Activated naive CD4-positive, alpha-beta T cell treated with anti-CD3 and anti-CD28 coated beads, Interleukin-2, amount 50 U/mL, for 24 hours (primary cell): ENCODE data around the gene YPEL2.
"Not testable (repeated sequence)": the region's sequence is repeated elsewhere in the genome, so short reads cannot be mapped to it uniquely, and the experiment has no call there.

Experiments
- H3K27ac Mint-ChIP-seq: one replicate; pipeline ENCODE4 v1.8.0; 2021; ENCODE audit warnings: mild to moderate bottlenecking, mixed read lengths
- H3K27me3 Mint-ChIP-seq: one replicate; pipeline ENCODE4 v1.8.0; 2021; ENCODE audit warnings: mixed read lengths
- H3K36me3 Mint-ChIP-seq: one replicate; pipeline ENCODE4 v1.8.0; 2021; ENCODE audit warnings: mixed read lengths
- H3K4me1 Mint-ChIP-seq: one replicate; pipeline ENCODE4 v1.8.0; 2021; ENCODE audit warnings: mixed read lengths
- H3K4me3 Mint-ChIP-seq: one replicate; pipeline ENCODE4 v1.8.0; 2021; ENCODE audit warnings: mild to moderate bottlenecking, mixed read lengths
- H3K9me3 Mint-ChIP-seq: one replicate; pipeline ENCODE4 v1.8.0; 2021; ENCODE audit warnings: mixed read lengths

YPEL2 gene

DNA sequence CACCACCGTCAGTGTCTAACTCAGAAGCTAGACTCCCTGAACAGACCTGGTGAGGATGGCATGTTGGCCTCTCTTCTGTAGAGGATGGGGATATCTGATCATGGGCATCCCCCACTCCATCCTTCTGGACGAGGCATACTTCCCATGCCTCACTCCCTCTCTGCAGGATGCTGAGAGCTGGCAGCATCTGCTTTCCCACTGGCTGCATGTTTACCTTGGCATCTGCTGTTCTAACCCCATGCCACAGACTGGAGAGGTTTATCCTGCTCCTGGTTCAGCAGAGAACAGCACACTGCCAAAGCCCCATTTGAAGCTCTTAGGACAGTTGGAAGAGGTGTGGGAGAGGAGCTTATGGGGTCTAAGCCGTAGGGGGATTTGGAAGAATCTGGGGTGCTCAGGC is 46.0 kb downstream of the YPEL2 start:
- Mint-ChIP-seq H3K4me1 (peaks cover 67% of the 10 kb centered on the region), H3K9me3 (no peaks in the 10 kb centered on the region), H3K27ac (peak overlapping the region; percentile 14), H3K4me3 (no peak overlapping the region), H3K27me3 (no peaks in the 10 kb centered on the region), H3K36me3 (peaks cover 2% of the 10 kb centered on the region)

GRCh38 chr17:59378675-59379074 is 47.2 kb downstream of the YPEL2 start:
- Mint-ChIP-seq H3K4me1 (peaks cover 56% of the 10 kb centered on the region), H3K27ac (no peak overlapping the region), H3K9me3 (no peaks in the 10 kb centered on the region), H3K36me3 (peaks cover 2% of the 10 kb centered on the region), H3K27me3 (no peaks in the 10 kb centered on the region), H3K4me3 (no peak overlapping the region)

DNA sequence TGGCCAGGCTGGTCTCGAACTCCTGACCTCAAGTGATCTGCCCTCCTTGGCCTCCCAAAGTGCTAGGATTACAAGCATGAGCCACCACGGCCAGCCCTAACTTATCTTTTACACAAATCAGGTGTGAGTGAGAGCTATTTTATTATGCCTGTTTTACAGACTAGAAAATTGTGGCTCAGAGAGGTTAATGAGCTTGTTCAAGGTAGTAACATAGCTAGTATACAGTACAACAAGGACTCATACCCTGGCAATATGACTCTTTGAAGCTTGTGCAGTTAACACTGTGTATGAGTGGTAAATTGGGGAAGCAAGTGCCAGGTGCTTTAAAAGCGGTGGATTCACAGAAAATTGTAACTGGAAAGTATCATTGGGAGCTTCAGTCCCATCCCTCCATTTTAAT is 49.0 kb downstream of the YPEL2 start:
- peak overlapping the region; percentile 53 for H3K27ac Mint-ChIP-seq
- H3K9me3 Mint-ChIP-seq, result no peaks in the 10 kb centered on the region
- H3K36me3 Mint-ChIP-seq, result peaks cover 2% of the 10 kb centered on the region
- H3K27me3 Mint-ChIP-seq, result no peaks in the 10 kb centered on the region
- H3K4me3 Mint-ChIP-seq, result no peak overlapping the region
- peaks cover 40% of the 10 kb centered on the region for H3K4me1 Mint-ChIP-seq

DNA sequence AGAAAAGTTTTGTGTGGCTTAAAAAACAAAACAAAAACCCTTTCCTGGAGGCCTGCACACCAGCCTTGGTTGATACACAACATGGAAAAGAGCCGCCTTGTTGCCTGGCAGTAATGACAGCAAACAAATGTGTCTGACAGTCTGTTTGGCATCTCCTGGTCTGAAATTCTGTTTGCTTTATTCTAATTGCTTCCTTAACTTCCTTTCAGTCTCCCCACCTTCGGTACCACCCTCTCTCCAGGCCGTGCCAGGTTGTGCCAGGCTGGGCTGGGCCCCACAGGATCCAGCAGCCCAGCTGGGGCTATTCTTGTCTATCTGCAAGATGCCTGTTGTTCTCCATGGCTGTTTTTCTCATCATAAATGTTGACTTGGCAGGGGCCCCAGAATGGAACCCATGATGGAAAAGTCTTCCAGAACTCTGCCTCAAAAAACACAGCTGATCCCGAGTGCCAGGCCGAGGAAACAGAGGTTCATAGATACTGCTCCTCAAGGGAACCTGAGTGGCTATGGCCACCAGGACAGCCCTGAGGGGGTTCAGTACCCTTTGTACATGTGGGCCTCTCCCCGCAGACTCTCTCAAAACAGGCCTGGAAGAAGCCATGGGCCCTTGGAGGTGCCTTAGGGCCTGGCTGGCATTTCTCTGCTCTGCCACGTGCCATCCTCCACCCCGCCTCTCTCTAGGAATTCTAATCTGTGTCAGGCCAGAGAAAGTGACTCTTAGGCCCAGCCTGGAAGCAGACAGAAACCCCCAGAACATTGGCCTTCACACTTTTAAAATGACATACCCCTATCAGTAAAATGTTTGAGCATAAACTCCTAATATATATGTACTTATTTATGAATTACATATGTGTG is 50.5 kb downstream of the YPEL2 start:
- no peak overlapping the region for H3K4me3 Mint-ChIP-seq
- H3K4me1 Mint-ChIP-seq, result peaks cover 28% of the 10 kb centered on the region
- H3K27ac Mint-ChIP-seq, result peak overlapping the region; percentile 71
- peaks cover 2% of the 10 kb centered on the region for H3K36me3 Mint-ChIP-seq
- H3K9me3 Mint-ChIP-seq, result no peaks in the 10 kb centered on the region
- no peaks in the 10 kb centered on the region for H3K27me3 Mint-ChIP-seq

GRCh38 chr17:59383893-59384292 is 52.4 kb downstream of the YPEL2 start:
- Mint-ChIP-seq H3K36me3 (peaks cover 2% of the 10 kb centered on the region), H3K4me1 (peaks cover 19% of the 10 kb centered on the region), H3K9me3 (no peaks in the 10 kb centered on the region), H3K4me3 (no peak overlapping the region), H3K27me3 (no peaks in the 10 kb centered on the region), H3K27ac (no peak overlapping the region)

- H3K27ac Mint-ChIP-seq, result peak overlapping the region; percentile 41
- no peaks in the 10 kb centered on the region for H3K9me3 Mint-ChIP-seq
- H3K27me3 Mint-ChIP-seq, result no peaks in the 10 kb centered on the region
- no peak overlapping the region for H3K4me3 Mint-ChIP-seq
- peaks cover 2% of the 10 kb centered on the region for H3K36me3 Mint-ChIP-seq
- peaks cover 8% of the 10 kb centered on the region for H3K4me1 Mint-ChIP-seq
These were observed 56.1 kb downstream of the YPEL2 start for GRCh38 chr17:59387351-59388068.

DNA sequence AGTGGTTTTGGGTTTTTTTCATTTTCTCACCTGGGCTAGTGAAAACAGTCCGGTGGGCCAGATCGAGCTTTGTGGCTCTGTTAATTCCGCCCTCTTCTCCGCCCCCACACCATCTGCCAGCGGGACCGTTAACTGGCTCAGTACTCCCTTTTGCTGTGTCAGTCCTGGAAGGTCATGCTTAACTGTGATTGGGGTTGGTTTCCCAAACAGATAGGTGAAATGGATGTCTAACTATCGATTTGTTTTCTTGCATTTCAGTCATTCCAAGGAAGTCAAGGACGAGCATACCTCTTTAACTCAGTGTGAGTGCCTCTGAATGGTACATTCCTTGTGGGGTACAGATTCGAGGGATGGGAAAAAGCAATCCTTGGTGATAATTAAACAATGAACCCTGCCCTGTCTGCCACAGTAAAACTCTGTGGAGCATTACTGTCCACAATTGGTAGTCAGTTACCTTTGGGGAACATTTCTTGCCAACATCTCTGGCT is 56.7 kb downstream of the YPEL2 start:
- peaks cover 8% of the 10 kb centered on the region for H3K4me1 Mint-ChIP-seq
- H3K27me3 Mint-ChIP-seq, result no peaks in the 10 kb centered on the region
- no peaks in the 10 kb centered on the region for H3K9me3 Mint-ChIP-seq
- peak overlapping the region; percentile 41 for H3K27ac Mint-ChIP-seq
- no peak overlapping the region for H3K4me3 Mint-ChIP-seq
- H3K36me3 Mint-ChIP-seq, result peaks cover 2% of the 10 kb centered on the region

GRCh38 chr17:59389066-59389465 is 57.6 kb downstream of the YPEL2 start:
- Mint-ChIP-seq H3K4me3 (no peak overlapping the region), H3K4me1 (peaks cover 5% of the 10 kb centered on the region), H3K27me3 (no peaks in the 10 kb centered on the region), H3K27ac (peak overlapping the region; percentile 38), H3K9me3 (no peaks in the 10 kb centered on the region), H3K36me3 (peaks cover 2% of the 10 kb centered on the region)

GRCh38 chr17:59391021-59391420 is 59.6 kb downstream of the YPEL2 start:
- H3K4me1 Mint-ChIP-seq, result peaks cover 5% of the 10 kb centered on the region
- no peaks in the 10 kb centered on the region for H3K9me3 Mint-ChIP-seq
- no peak overlapping the region for H3K4me3 Mint-ChIP-seq
- no peaks in the 10 kb centered on the region for H3K27me3 Mint-ChIP-seq
- no peak overlapping the region for H3K27ac Mint-ChIP-seq
- H3K36me3 Mint-ChIP-seq, result peaks cover 4% of the 10 kb centered on the region

DNA sequence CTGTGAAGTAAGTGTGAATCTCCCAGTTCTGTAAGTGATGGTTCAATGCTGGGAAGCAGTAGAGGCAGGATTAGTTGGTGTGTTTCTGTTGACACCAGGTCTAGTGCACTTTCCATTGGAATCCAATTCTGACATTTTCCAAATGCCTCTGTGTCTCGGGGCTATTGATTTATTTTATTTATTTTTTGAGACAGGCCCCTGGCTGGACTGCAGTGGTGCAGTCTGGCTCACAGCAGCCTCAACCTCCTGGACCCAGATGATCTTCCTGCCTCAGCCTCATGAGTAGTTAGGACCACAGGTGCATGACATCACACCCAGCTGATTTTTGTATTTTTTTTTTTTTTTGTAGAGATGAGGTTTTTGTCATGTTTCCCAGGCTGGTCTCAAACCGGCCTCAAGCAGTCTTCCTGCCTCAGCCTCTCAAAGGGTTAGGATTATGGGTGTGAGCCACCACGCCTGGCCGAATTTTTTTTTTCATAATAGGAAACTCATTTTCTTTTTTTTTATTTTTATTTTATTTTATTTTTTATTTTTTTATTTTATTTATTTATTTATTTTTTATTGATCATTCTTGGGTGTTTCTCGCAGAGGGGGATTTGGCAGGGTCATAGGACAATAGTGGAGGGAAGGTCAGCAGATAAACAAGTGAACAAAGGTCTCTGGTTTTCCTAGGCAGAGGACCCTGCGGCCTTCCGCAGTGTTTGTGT is 61.7 kb downstream of the YPEL2 start:
- peaks cover 5% of the 10 kb centered on the region for H3K4me1 Mint-ChIP-seq
- H3K9me3 Mint-ChIP-seq, result no peaks in the 10 kb centered on the region
- peaks cover 7% of the 10 kb centered on the region for H3K36me3 Mint-ChIP-seq
- H3K27me3 Mint-ChIP-seq, result no peaks in the 10 kb centered on the region
- H3K27ac Mint-ChIP-seq, result no peak overlapping the region
- H3K4me3 Mint-ChIP-seq, result no peak overlapping the region

- H3K27ac Mint-ChIP-seq, H3K4me3 Mint-ChIP-seq, H3K27me3 Mint-ChIP-seq, H3K9me3 Mint-ChIP-seq, H3K36me3 Mint-ChIP-seq, H3K4me1 Mint-ChIP-seq: not testable (repeated sequence)
These were observed 62.4 kb downstream of the YPEL2 start for GRCh38 chr17:59393742-59394410.

DNA sequence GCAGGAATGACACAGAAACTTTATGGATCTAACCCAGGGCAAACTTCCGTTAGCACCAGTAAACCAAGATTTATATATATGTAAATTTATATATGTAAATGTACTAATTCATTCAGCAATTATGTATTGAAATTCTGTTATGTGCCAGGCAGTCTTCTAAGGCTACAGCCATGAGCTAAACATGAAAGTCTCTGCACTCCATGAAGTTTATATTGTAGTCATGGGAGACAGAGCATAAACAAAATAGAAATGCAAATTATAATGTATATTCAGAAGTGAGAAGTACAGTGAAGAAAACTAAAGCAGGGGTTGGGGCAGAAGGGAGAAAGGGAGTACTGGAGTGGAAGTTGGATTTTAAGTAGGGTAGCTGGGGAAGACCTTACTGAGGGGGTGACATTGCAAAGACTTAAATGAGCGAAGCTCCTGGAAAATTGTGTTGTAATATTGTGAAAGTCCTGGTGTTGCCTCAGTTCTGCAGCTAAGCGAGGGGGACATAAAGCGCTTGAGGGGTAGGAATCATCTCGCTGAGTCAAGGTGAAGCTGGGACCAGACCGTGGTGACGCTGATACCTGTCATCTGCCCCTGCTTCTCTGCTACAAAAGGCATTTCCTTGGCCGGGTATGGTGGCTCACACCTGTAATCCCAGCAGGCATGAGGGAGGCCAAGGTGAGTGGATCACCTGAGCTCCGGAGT is 64.8 kb downstream of the YPEL2 start:
- Mint-ChIP-seq H3K4me3 (no peak overlapping the region), H3K27me3 (no peaks in the 10 kb centered on the region), H3K4me1 (peaks cover 5% of the 10 kb centered on the region), H3K27ac (peak overlapping the region; percentile 61), H3K9me3 (no peaks in the 10 kb centered on the region), H3K36me3 (peaks cover 10% of the 10 kb centered on the region)

DNA sequence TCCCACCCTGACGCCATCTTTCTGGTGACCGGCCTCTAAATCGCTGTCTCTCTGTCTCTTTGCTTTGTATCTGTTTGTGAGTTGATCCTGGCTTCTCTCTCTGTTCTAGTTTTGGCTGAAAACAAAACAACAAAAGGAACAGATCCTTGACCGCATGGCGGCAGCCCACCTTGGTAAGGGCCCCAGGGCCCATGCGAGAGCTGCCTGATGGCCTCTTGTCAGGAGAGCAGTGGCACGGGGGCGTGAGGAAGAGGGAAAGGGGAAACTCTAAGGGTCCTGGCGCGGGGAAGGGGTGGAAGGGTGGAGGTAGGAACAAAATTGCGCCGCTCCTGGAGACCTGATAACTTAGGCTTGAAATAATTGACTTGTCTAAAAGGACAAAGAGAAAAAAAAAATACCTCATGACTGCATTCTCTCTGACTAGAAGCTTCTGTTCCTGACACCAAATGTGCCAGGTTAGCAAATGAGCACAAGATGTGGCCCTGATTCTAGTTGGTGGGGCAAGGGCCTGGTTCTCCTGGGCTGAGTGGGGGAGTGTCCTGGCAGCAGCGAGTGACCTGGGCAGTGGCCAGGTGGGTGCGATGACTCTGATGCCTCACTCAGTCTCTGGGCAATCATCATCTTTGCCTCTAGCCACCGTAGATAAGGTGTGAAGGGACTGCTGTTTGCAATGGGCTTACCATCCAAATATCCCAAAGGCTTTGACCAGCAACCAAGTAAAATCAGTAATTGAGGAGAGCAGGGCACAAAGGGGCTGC is 66.0 kb downstream of the YPEL2 start:
- no peaks in the 10 kb centered on the region for H3K9me3 Mint-ChIP-seq
- H3K4me3 Mint-ChIP-seq, result no peak overlapping the region
- no peaks in the 10 kb centered on the region for H3K4me1 Mint-ChIP-seq
- H3K36me3 Mint-ChIP-seq, result peaks cover 8% of the 10 kb centered on the region
- H3K27ac Mint-ChIP-seq, result no peak overlapping the region
- H3K27me3 Mint-ChIP-seq, result no peaks in the 10 kb centered on the region

DNA sequence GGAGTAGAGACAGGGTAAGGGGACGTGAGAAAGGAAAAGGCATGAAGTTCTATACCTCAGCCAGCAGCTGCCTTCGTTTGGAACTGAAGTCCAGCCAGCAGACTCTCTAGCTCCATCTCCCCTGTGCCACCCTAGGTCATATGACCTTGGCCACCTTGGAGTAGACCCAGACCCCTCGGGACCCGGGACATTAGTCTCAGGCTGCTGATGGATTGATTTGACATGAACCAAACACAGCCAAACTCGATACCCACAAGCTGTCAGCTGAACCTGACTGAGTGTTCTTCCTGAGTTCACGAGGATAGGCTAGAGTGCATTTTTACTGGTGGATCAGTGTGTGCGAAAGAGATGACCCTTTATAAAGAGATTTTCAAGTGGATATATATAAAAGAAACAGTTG is 68.5 kb downstream of the YPEL2 start:
- H3K27ac Mint-ChIP-seq, result no peak overlapping the region
- H3K4me1 Mint-ChIP-seq, result no peaks in the 10 kb centered on the region
- H3K36me3 Mint-ChIP-seq, result peaks cover 8% of the 10 kb centered on the region

More for the DNA sequence above, 68.5 kb downstream of the YPEL2 start:
- Mint-ChIP-seq H3K27me3 (no peaks in the 10 kb centered on the region), H3K9me3 (no peaks in the 10 kb centered on the region), H3K4me3 (no peak overlapping the region)
